GM23248 (cell line): ENCODE results near the gene RASAL2. TPM values are rescaled to one million over a fixed set of nuclear protein-coding genes. Genes with fewer than 3 reads are reported as not detected.

Experiments used
- DNase-seq: peaks from one replicate; pipeline ENCODE4 v3.0.0-alpha.2; 2015
- H2AFZ ChIP-seq: fragments of 200-600 bp; sonication (generic); 2 replicates; pipeline ENCODE4 v1.6.1; 2016; ENCODE audit warnings: antibody characterized with exemption
- H3F3A ChIP-seq: fragments of 200-600 bp; sonication (generic); 2 replicates; pipeline ENCODE4 v1.6.1; 2016; ENCODE audit warnings: mild to moderate bottlenecking, antibody characterized with exemption, mixed run types; ENCODE audit not compliant: insufficient read depth
- H3K27ac ChIP-seq: fragments of 200-600 bp; sonication (generic); 2 replicates; pipeline ENCODE4 v1.5.1; 2016; ENCODE audit warnings: mild to moderate bottlenecking
- H3K27me3 ChIP-seq: fragments of 200-600 bp; sonication (generic); replicated peaks from 2 replicates; pipeline ENCODE4 v1.6.1; 2016; ENCODE audit warnings: mild to moderate bottlenecking; ENCODE audit not compliant: insufficient read depth
- H3K36me3 ChIP-seq: fragments of 200-600 bp; sonication (generic); 2 replicates; pipeline ENCODE4 v1.6.1; 2016; ENCODE audit warnings: low read depth, mild to moderate bottlenecking
- H3K4me1 ChIP-seq: fragments of 200-600 bp; sonication (generic); 2 replicates; pipeline ENCODE4 v1.6.1; 2016; ENCODE audit warnings: mild to moderate bottlenecking; ENCODE audit not compliant: insufficient read depth
- H3K4me2 ChIP-seq: fragments of 200-600 bp; sonication (generic); one replicate; pipeline ENCODE4 v1.6.1; 2016; ENCODE audit warnings: mild to moderate bottlenecking; ENCODE audit not compliant: unreplicated experiment
- H3K4me3 ChIP-seq: fragments of 200-600 bp; sonication (generic); 2 replicates; pipeline ENCODE4 v1.5.1; 2016; ENCODE audit warnings: mild to moderate bottlenecking
- H3K79me2 ChIP-seq: fragments of 200-600 bp; sonication (generic); 2 replicates; pipeline ENCODE4 v1.6.1; 2016; ENCODE audit warnings: mild to moderate bottlenecking; ENCODE audit not compliant: insufficient read depth
- H3K9ac ChIP-seq: fragments of 200-600 bp; sonication (generic); 2 replicates; pipeline ENCODE4 v1.6.1; 2016; ENCODE audit warnings: mild to moderate bottlenecking
- H3K9me2 ChIP-seq: fragments of 200-600 bp; sonication (generic); 2 replicates; pipeline ENCODE4 v1.6.1; 2016; ENCODE audit warnings: mixed run types, mild to moderate bottlenecking, moderate library complexity; ENCODE audit not compliant: insufficient read depth
- H3K9me3 ChIP-seq: fragments of 200-600 bp; sonication (generic); one replicate; pipeline ENCODE4 v1.6.1; 2017; ENCODE audit warnings: low read depth
- H4K20me1 ChIP-seq: fragments of 200-600 bp; sonication (generic); 2 replicates; pipeline ENCODE4 v1.6.0; 2016; ENCODE audit not compliant: insufficient read depth
- EZH2 ChIP-seq: fragments of 200-600 bp; sonication (generic); IDR thresholded peaks from 2 replicates; pipeline ENCODE4 v1.6.1; 2018; ENCODE audit warnings: antibody characterized with exemption, mild to moderate bottlenecking; ENCODE audit not compliant: insufficient read depth, poor library complexity, severe bottlenecking
- EZH2phosphoT487 ChIP-seq: fragments of 200-600 bp; sonication (generic); IDR thresholded peaks from 2 replicates; pipeline ENCODE4 v1.6.1; 2018; ENCODE audit warnings: antibody characterized with exemption, moderate library complexity, mild to moderate bottlenecking, low read depth; ENCODE audit not compliant: insufficient read depth
- WGBS, 2 experiments: methylation state at CpG; one replicate each; pipeline ENCODE4 v1.1.6; 2015 to 2017; ENCODE audit warnings: low lambda C conversion rate in 2 of 2, low coverage in 1 of 2; ENCODE audit errors: missing lambda C conversion rate in 2 of 2; 5-methylcytosine and 5-hydroxymethylcytosine counted together
- in situ Hi-C: fragments of 300-500 bp; cut with MboI; formaldehyde crosslinking; loops from 2 replicates; pipeline ENCODE4 v1.15.0; 2020
- polyA plus RNA-seq: library from polyadenylated mRNA; unstranded; fragments of >200 nt; fragmentation: Nextera tagmentation; extraction: Ambion mirVana; gene quantifications from 2 replicates; pipeline ENCODE4 v1.2.1, GENCODE V29; 2016
- total RNA-seq: library from RNA; depleted of rRNA; stranded (reverse); fragments of >200 nt; shearing (Covaris generic); gene quantifications from 2 replicates; pipeline ENCODE4 v1.2.3, GENCODE V29; 2014

The RASAL2 gene
- total and polyA plus RNA-seq, 2 experiments from 2014 or later = 10.1 to 23.1 TPM

DNA sequence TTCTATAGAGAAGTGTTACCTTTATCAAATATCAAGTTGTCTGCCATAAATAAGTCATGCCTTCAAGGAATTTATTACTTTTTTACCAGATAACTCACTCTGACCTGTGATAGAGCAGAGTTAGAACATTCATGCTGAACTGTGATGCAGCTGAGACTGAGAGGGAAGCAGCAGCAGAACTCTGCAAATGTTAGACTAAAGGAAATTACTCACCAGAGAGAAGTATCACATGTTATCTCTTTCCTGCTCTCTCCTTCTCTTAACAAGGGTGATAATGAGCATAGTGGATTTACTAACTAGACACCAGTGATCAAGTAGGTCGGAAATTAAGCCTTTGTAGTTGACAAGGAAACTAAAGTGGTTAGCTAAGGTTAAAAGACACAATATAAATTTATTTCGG lies 181.6 kb downstream of the RASAL2 start:
- peak; percentile 33 for DNase-seq
- in situ Hi-C loops = loop anchor here (25.0 kb wide), 1 partner anchor 1388 kb away; no protein-coding TSS in a partner anchor
- no peak overlapping the region for H3K4me2 ChIP-seq

DNA sequence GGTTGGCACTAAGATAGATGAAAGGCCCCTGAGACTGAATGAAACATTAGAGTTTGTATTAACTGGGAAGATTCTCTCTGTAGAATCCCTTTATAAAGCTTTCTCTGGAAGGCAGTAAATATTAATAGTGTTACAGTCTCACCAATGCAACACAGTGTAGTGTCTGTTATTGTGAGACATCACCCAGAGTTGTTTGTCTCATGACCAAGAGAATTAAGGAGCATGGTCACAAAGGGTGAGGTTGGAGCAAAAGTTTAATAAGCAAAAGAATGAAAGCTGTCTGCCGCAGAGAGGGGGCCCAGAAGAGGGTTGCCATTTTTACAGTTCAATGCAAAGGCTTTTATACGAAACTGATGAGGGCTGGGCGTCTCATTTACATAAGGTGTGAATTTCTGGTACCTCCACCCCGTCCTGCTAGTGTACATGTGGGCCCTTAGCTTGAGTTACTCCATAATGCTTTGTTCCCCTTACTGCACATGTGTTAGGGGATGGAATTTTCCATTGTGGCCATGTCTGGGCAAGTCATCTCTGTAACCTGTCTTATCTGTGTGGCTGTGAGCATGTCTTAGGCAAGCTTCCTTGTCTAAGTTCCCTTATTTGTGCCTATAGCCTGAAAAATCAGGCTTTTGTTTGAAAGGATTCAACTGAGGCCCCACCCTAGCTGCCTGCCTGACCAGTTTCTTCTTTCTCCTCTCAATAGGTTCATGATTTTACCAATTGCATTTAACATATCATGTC lies 184.1 kb downstream of the RASAL2 start:
- Histone ChIP-seq H3K9me3 (no peaks in the 10 kb centered on the region), H3K36me3 (no peaks in the 10 kb centered on the region), H3K4me1 (peaks cover 44% of the 10 kb centered on the region), H3K79me2 (peaks cover 100% of the 10 kb centered on the region), H3K9me2 (no peaks in the 10 kb centered on the region), H4K20me1 (no peaks in the 10 kb centered on the region), H3K4me3 (no peak overlapping the region), H3K4me2 (no peak overlapping the region), H3F3A (peaks cover 13% of the 10 kb centered on the region), H2AFZ (no peak overlapping the region), H3K9ac (no peak overlapping the region), H3K27ac (no peak overlapping the region), H3K27me3 (no peaks in the 10 kb centered on the region)
- 99% methylated on average over 4 of the region's 4 CpGs for WGBS, 2 experiments
- no peak for DNase-seq
- TF ChIP-seq EZH2phosphoT487 (no peak), EZH2 (no peak)
- in situ Hi-C loops = loop anchor here (25.0 kb wide), 1 partner anchor 1391 kb away; no protein-coding TSS in a partner anchor

More for the DNA sequence above, 181.6 kb downstream of the RASAL2 start:
- no peak for TF ChIP-seq EZH2
- no peak for TF ChIP-seq EZH2phosphoT487
- Histone ChIP-seq H2AFZ (no peak overlapping the region), H4K20me1 (no peaks in the 10 kb centered on the region), H3K36me3 (no peaks in the 10 kb centered on the region), H3K9me3 (no peaks in the 10 kb centered on the region), H3K27ac (no peak overlapping the region), H3K27me3 (no peaks in the 10 kb centered on the region), H3K9ac (no peak overlapping the region), H3K9me2 (no peaks in the 10 kb centered on the region), H3K4me1 (peaks cover 35% of the 10 kb centered on the region), H3K4me3 (no peak overlapping the region), H3K79me2 (peaks cover 100% of the 10 kb centered on the region), H3F3A (peaks cover 15% of the 10 kb centered on the region)
- 94 to 96% methylated on average over 2 of the region's 2 CpGs for WGBS, 2 experiments

- no peaks in the 10 kb centered on the region for H3K27me3 ChIP-seq
- no peak for DNase-seq
- H3K4me2 ChIP-seq = no peak overlapping the region
- 90 to 92% methylated on average over 1 of the region's 1 CpG for WGBS, 2 experiments
- H3F3A ChIP-seq = peaks cover 20% of the 10 kb centered on the region
- H3K79me2 ChIP-seq = peaks cover 97% of the 10 kb centered on the region
- TF ChIP-seq EZH2 (no peak), EZH2phosphoT487 (no peak)
- peaks cover 44% of the 10 kb centered on the region for H3K4me1 ChIP-seq
- H3K4me3 ChIP-seq = no peak overlapping the region
- H3K9me2 ChIP-seq = no peaks in the 10 kb centered on the region
- no peak overlapping the region for H2AFZ ChIP-seq
- no peaks in the 10 kb centered on the region for H3K9me3 ChIP-seq
- no peak overlapping the region for H3K9ac ChIP-seq
- H4K20me1 ChIP-seq = no peaks in the 10 kb centered on the region
- H3K36me3 ChIP-seq = no peaks in the 10 kb centered on the region
- H3K27ac ChIP-seq = no peak overlapping the region
- in situ Hi-C loops = loop anchor here (25.0 kb wide), 1 partner anchor 1392 kb away; no protein-coding TSS in a partner anchor
Observed at GRCh38 chr1:178278916-178279686, 185.2 kb downstream of the RASAL2 start.

- no peak overlapping the region for H3K4me3 ChIP-seq
- peak overlapping the region; percentile 58 for H3K4me2 ChIP-seq
- H3K36me3 ChIP-seq = no peaks in the 10 kb centered on the region
- no peaks in the 10 kb centered on the region for H3K9me3 ChIP-seq
- H4K20me1 ChIP-seq = no peaks in the 10 kb centered on the region
- H3F3A ChIP-seq = 0 out of 2 replicates have a peak, but pooled peaks cover 7% of the 10 kb centered on the region
- DNase-seq = peak; percentile 74
- H3K79me2 ChIP-seq = peaks cover 77% of the 10 kb centered on the region
- peak overlapping the region; percentile 10; the same call in 1 of the 2 replicates for H3K27ac ChIP-seq
- no peak overlapping the region for H2AFZ ChIP-seq
- peaks cover 30% of the 10 kb centered on the region for H3K4me1 ChIP-seq
- no peaks in the 10 kb centered on the region for H3K27me3 ChIP-seq
- TF ChIP-seq EZH2 (no peak), EZH2phosphoT487 (no peak)
- WGBS, 2 experiments = 17 to 20% methylated on average over 3 of the region's 3 CpGs
- no peaks in the 10 kb centered on the region for H3K9me2 ChIP-seq
- in situ Hi-C loops = loop anchor here (10.0 to 25.0 kb wide), 2 partner anchors 248 to 1396 kb away; no protein-coding TSS in a partner anchor
- H3K9ac ChIP-seq = peak overlapping the region; percentile 16
Observed at GRCh38 chr1:178282949-178283367, 189.1 kb downstream of the RASAL2 start.
